ENCODE data around the gene SLC6A11. TPM values are rescaled to one million over a fixed set of nuclear protein-coding genes. Genes with fewer than 3 reads are reported as not detected.

Gene SLC6A11
- total RNA-seq (2022; extraction: Qiagen RNA extraction), result 0.06 to 0.09 TPM (median 0.07 TPM) in 5 replicates

DNA sequence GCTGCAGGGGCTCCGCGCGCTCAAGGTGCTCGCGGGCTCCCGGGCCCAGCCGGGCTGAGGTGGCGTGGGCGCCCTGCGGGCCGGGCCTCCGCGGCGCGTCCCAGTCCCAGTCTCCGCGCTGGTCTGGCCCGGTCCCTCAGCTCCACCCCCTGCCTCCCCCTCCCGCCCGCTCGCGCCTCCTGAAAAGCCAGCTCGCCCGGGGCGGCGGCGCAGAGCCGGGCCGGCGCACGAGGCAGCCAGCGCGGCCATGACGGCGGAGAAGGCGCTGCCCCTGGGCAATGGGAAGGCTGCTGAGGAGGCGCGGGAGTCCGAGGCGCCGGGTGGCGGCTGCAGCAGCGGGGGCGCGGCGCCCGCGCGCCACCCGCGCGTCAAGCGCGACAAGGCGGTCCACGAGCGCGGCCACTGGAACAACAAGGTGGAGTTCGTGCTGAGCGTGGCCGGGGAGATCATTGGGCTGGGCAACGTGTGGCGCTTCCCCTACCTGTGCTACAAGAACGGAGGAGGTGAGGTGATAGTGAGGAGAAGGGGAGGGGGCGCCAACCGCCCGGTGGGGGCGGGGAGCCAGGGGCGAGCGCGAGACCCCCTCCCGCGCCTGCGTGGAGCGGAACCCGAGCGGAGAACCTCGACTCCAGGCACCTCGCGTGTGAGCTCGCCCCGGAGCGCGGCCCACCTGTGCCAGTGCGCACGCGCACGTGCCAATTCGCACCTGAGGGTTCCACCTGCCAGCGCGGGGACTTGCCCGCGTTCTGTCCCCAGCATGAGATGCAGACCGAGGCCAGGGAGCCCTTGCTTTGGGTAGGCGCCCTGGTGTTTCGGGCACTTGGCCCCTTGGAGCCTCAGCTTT lies at the start of gene SLC6A11:
Gene SLC6A11, plus strand, starts transcription at position 210 of the 844 bp plus-strand sequence. Its CDS starts 38 bp downstream, at position 248.

Other genes starting within 250 kb of the SLC6A11 start
- gene SLC6A1, start 176.5 kb downstream of the SLC6A11 start, total RNA-seq (2022; extraction: Qiagen RNA extraction), result not detected in 5 replicates